ENCODE data around the gene SOX5.

SOX5 gene

DNA sequence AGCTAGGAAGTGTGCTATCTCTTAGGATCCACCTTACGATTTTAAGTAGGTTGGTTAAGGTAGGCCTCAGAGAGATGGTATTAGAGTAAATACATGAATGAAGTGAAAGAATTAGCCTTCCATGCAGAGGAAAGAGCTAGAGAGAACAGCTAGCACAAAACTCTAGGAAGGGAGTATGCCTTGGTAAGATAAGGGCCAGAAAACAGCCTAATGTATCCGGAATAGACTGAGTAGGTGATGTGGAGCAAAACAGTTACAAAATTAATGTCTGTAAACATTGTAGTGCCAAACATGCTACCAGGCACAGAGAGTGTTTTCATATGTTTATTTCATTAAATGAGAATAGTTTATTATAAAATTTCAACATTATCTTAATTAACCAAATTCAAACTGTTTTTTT lies 315.1 kb downstream of the SOX5 start:
- Histone ChIP-seq H3K9ac (ENCODE audit: low read depth, low read length, poor library complexity, severe bottlenecking) (no peak overlapping the region), H3K4me2 (ENCODE audit: low read depth, low read length, poor library complexity, severe bottlenecking) (no peak overlapping the region), H3K4me1 (ENCODE audit: insufficient read depth, low read length, poor library complexity, severe bottlenecking) (no peaks in the 10 kb centered on the region), H4K20me1 (ENCODE audit: insufficient read depth, low read length, poor library complexity, severe bottlenecking) (no peaks in the 10 kb centered on the region), H3K9me2 (replicated peaks; ENCODE audit: low read depth, low read length) (no peaks in the 10 kb centered on the region), H3F3A (ENCODE audit: low read depth) (no peaks in the 10 kb centered on the region), H2AFZ (ENCODE audit: low read length) (no peak overlapping the region), H3K36me3 (ENCODE audit: insufficient read depth, low read length) (peaks cover under 1% of the 10 kb centered on the region; the same call in 1 of the 2 replicates), H3K4me3 (ENCODE audit: low read length, poor library complexity, severe bottlenecking) (no peak overlapping the region), H3K27me3 (ENCODE audit: insufficient read depth, low read length, poor library complexity, severe bottlenecking) (no peaks in the 10 kb centered on the region), H3K79me2 (ENCODE audit: insufficient read depth, low read length) (no peaks in the 10 kb centered on the region), H3K9me3 (ENCODE audit: insufficient read depth, low read depth, low read length) (no peaks in the 10 kb centered on the region)
- TF ChIP-seq, protein P1, sequence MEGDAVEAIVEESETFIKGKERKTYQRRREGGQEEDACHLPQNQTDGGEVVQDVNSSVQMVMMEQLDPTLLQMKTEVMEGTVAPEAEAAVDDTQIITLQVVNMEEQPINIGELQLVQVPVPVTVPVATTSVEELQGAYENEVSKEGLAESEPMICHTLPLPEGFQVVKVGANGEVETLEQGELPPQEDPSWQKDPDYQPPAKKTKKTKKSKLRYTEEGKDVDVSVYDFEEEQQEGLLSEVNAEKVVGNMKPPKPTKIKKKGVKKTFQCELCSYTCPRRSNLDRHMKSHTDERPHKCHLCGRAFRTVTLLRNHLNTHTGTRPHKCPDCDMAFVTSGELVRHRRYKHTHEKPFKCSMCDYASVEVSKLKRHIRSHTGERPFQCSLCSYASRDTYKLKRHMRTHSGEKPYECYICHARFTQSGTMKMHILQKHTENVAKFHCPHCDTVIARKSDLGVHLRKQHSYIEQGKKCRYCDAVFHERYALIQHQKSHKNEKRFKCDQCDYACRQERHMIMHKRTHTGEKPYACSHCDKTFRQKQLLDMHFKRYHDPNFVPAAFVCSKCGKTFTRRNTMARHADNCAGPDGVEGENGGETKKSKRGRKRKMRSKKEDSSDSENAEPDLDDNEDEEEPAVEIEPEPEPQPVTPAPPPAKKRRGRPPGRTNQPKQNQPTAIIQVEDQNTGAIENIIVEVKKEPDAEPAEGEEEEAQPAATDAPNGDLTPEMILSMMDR (conservative IDR thresholded peaks at IDR 0.05; ENCODE audit: low read length): no peak
- no peak for TF ChIP-seq EZH2phosphoT487 (IDR thresholded peaks at IDR 0.05; ENCODE audit: borderline replicate concordance)

DNA sequence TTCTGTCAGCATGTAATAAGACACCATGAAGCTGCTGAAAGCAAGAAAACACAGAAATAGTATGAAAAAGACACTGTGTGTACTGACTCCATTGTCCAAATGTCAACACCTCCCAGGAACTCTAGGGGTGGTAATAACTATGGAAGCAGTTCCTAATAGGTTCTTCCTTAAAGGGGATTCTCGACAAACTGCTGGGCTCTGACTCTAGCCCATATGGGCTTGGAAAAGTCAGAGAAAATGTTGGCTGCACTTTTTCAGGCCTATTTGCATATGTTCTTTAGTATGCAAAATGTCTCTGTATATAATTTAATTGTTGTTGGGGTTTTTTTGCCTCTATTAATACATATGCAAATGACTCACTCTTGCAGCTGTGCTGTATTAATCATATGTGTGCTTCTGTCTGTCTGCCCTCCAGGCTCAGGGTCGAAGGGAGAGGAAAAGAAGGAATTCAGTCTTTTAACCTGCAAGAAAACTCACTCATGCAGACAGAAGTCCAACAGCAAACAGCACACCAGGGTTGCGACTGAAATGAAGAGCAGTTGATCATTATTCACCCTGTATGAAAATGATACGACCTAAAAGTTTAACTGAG lies 317.6 kb downstream of the SOX5 start:
- Histone ChIP-seq H4K20me1 (ENCODE audit: insufficient read depth, low read length, poor library complexity, severe bottlenecking) (no peaks in the 10 kb centered on the region), H3K79me2 (ENCODE audit: insufficient read depth, low read length) (no peaks in the 10 kb centered on the region), H3K27me3 (ENCODE audit: insufficient read depth, low read length, poor library complexity, severe bottlenecking) (no peaks in the 10 kb centered on the region), H3K4me3 (ENCODE audit: low read length, poor library complexity, severe bottlenecking) (no peak overlapping the region), H3K36me3 (ENCODE audit: insufficient read depth, low read length) (no peaks in the 10 kb centered on the region), H2AFZ (ENCODE audit: low read length) (no peak overlapping the region), H3F3A (ENCODE audit: low read depth) (no peaks in the 10 kb centered on the region), H3K9ac (ENCODE audit: low read depth, low read length, poor library complexity, severe bottlenecking) (no peak overlapping the region), H3K9me3 (ENCODE audit: insufficient read depth, low read depth, low read length) (no peaks in the 10 kb centered on the region), H3K4me2 (ENCODE audit: low read depth, low read length, poor library complexity, severe bottlenecking) (no peak overlapping the region), H3K4me1 (ENCODE audit: insufficient read depth, low read length, poor library complexity, severe bottlenecking) (no peaks in the 10 kb centered on the region), H3K9me2 (replicated peaks; ENCODE audit: low read depth, low read length) (no peaks in the 10 kb centered on the region)
- TF ChIP-seq EZH2phosphoT487 (IDR thresholded peaks at IDR 0.05; ENCODE audit: borderline replicate concordance): no peak
- TF ChIP-seq, protein P1 (conservative IDR thresholded peaks at IDR 0.05; ENCODE audit: low read length): no peak

DNA sequence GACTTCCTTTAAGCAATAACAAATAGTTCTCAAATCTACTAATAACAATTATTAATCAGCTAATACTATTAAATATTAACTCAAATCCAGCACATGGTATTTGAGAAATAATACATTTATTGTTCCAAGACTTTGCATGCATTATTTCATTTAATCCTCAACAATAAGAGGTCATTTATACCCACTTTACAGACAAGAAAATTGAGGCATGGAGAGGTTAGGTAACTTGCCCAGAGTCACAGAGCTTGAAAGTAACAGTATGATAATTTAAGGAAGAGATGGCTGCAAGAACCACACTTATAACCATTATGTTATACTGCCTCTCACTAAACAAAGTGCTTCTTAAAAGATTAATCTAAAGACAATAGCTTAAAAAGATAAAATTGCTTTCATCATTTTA lies 318.9 kb downstream of the SOX5 start:
- Histone ChIP-seq H3K9me2 (replicated peaks; ENCODE audit: low read depth, low read length) (no peaks in the 10 kb centered on the region), H3K9me3 (ENCODE audit: insufficient read depth, low read depth, low read length) (no peaks in the 10 kb centered on the region), H3K79me2 (ENCODE audit: insufficient read depth, low read length) (no peaks in the 10 kb centered on the region), H3K4me3 (ENCODE audit: low read length, poor library complexity, severe bottlenecking) (no peak overlapping the region), H3K27me3 (ENCODE audit: insufficient read depth, low read length, poor library complexity, severe bottlenecking) (no peaks in the 10 kb centered on the region), H3F3A (ENCODE audit: low read depth) (no peaks in the 10 kb centered on the region), H3K9ac (ENCODE audit: low read depth, low read length, poor library complexity, severe bottlenecking) (no peak overlapping the region), H2AFZ (ENCODE audit: low read length) (no peak overlapping the region), H3K36me3 (ENCODE audit: insufficient read depth, low read length) (no peaks in the 10 kb centered on the region), H4K20me1 (ENCODE audit: insufficient read depth, low read length, poor library complexity, severe bottlenecking) (no peaks in the 10 kb centered on the region), H3K4me1 (ENCODE audit: insufficient read depth, low read length, poor library complexity, severe bottlenecking) (no peaks in the 10 kb centered on the region), H3K4me2 (ENCODE audit: low read depth, low read length, poor library complexity, severe bottlenecking) (no peak overlapping the region)
- TF ChIP-seq, protein P1 (conservative IDR thresholded peaks at IDR 0.05; ENCODE audit: low read length): no peak
- TF ChIP-seq EZH2phosphoT487 (IDR thresholded peaks at IDR 0.05; ENCODE audit: borderline replicate concordance): no peak
